WTC11 (cell line): ENCODE data around the gene KDM5B. TPM values are rescaled to one million over a fixed set of nuclear protein-coding genes. Genes with fewer than 3 reads are reported as not detected.

Experiments
- ATAC-seq: fragments of 200-7000 bp; cut with Tn5 transposase; 2 replicates; pipeline ENCODE4 v1.10.0; 2021; ENCODE audit warnings: mild to moderate bottlenecking, moderate library complexity
- CTCF ChIA-PET: fragments of 300-600 bp; sonication (Branson Sonifier 250); formaldehyde crosslinking; loops from one replicate; lab custom pipeline; 2021; ENCODE audit warnings: antibody characterized with exemption; lab: Charles Lee
- POLR2A ChIA-PET: fragments of 350-600 bp; sonication (Branson Sonifier 250); formaldehyde crosslinking; loops from one replicate; lab custom pipeline; 2021; ENCODE audit warnings: antibody characterized with exemption; lab: Charles Lee
- DNase-seq: peaks from one replicate; pipeline ENCODE4 v3.0.0; 2021; ENCODE audit warnings: low spot score
- H3K27ac Mint-ChIP-seq: 2 replicates; pipeline ENCODE4 v1.8.0; 2021; ENCODE audit warnings: mixed read lengths
- H3K27me3 Mint-ChIP-seq: 2 replicates; pipeline ENCODE4 v1.8.0; 2021; ENCODE audit warnings: low read depth, mild to moderate bottlenecking, moderate library complexity, mixed read lengths
- H3K36me3 Mint-ChIP-seq: 2 replicates; pipeline ENCODE4 v1.8.0; 2021; ENCODE audit warnings: mixed read lengths
- H3K4me1 Mint-ChIP-seq: 2 replicates; pipeline ENCODE4 v1.8.0; 2022; ENCODE audit warnings: mixed read lengths
- H3K4me3 Mint-ChIP-seq: 2 replicates; pipeline ENCODE4 v1.8.0; 2021; ENCODE audit warnings: mild to moderate bottlenecking, moderate library complexity, mixed read lengths
- H3K9me3 Mint-ChIP-seq: 2 replicates; pipeline ENCODE4 v1.8.0; 2021; ENCODE audit warnings: mixed read lengths
- ATF3 ChIP-seq: sonication (generic); formaldehyde crosslinking; conservative IDR thresholded peaks from 2 replicates; pipeline ENCODE4 v1.8.1; 2022; ENCODE audit warnings: mild to moderate bottlenecking, missing genetic modification reagents
- ATF6 ChIP-seq: sonication (generic); formaldehyde crosslinking; IDR thresholded peaks from 2 replicates; pipeline ENCODE4 v1.8.1; 2023; ENCODE audit warnings: mild to moderate bottlenecking, missing genetic modification reagents
- ESRRA ChIP-seq: sonication (generic); formaldehyde crosslinking; IDR thresholded peaks from 2 replicates; pipeline ENCODE4 v1.8.1; 2022; ENCODE audit warnings: mild to moderate bottlenecking, missing genetic modification reagents, borderline replicate concordance
- NFYB ChIP-seq: sonication (generic); formaldehyde crosslinking; conservative IDR thresholded peaks from 2 replicates; pipeline ENCODE4 v1.8.0; 2022; ENCODE audit warnings: low read depth, missing genetic modification reagents
- SOX15 ChIP-seq: fragments of 250-450 bp; sonication (Bioruptor Pico); IDR thresholded peaks from 2 replicates; pipeline ENCODE4 v1.9.0; 2021; ENCODE audit warnings: mild to moderate bottlenecking
- ZBTB21 ChIP-seq: sonication (generic); formaldehyde crosslinking; IDR thresholded peaks from 2 replicates; pipeline ENCODE4 v1.8.1; 2023; ENCODE audit warnings: mild to moderate bottlenecking, missing genetic modification reagents, borderline replicate concordance
- ZNF671 ChIP-seq: fragments of 250-450 bp; sonication (Bioruptor Pico); IDR thresholded peaks from 2 replicates; pipeline ENCODE4 v1.8.0; 2021; ENCODE audit warnings: mild to moderate bottlenecking
- total RNA-seq: library from RNA; stranded (reverse); gene quantifications from 3 replicates; pipeline ENCODE4 v1.2.3, GENCODE V29; 2021
- TF ChIP-seq, protein P1 (sequence below): sonication (generic); formaldehyde crosslinking; IDR thresholded peaks from 2 replicates; pipeline ENCODE4 v1.8.0; 2023; ENCODE audit warnings: missing genetic modification reagents, mild to moderate bottlenecking, borderline replicate concordance
- TF ChIP-seq, protein P2 (sequence below): sonication (generic); formaldehyde crosslinking; IDR thresholded peaks from 2 replicates; pipeline ENCODE4 v1.8.0; 2022; ENCODE audit warnings: mild to moderate bottlenecking, missing genetic modification reagents
- TF ChIP-seq, protein P3 (sequence below): fragments of 200-600 bp; IDR thresholded peaks from 2 replicates; pipeline ENCODE4 v1.8.0; 2022; ENCODE audit warnings: antibody characterized with exemption

KDM5B gene
- total RNA-seq, 1 experiment from 2014 or later, result 222 TPM

DNA sequence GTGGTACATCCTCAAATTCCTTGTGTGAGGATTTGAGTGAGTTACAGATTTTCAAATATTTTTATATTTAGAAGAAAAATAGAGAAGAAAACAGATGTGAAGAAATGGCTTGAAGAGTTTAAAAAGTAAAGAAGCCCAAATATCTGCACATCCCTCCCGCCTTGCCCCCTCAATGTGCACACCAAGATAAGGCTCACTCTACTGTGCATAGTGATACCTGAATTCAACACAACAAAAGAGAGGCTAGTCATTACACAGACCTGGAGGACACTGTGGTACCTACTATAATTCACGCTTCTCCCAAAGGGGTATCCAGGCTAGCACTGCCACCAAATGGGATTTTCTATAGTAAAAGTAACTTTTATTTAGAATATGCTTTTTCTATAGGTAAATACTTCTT is 53.9 kb downstream of the KDM5B start (continued):
- no peak for TF ChIP-seq ATF6 (CRISPR knock-in tag)
- TF ChIP-seq, protein P1, sequence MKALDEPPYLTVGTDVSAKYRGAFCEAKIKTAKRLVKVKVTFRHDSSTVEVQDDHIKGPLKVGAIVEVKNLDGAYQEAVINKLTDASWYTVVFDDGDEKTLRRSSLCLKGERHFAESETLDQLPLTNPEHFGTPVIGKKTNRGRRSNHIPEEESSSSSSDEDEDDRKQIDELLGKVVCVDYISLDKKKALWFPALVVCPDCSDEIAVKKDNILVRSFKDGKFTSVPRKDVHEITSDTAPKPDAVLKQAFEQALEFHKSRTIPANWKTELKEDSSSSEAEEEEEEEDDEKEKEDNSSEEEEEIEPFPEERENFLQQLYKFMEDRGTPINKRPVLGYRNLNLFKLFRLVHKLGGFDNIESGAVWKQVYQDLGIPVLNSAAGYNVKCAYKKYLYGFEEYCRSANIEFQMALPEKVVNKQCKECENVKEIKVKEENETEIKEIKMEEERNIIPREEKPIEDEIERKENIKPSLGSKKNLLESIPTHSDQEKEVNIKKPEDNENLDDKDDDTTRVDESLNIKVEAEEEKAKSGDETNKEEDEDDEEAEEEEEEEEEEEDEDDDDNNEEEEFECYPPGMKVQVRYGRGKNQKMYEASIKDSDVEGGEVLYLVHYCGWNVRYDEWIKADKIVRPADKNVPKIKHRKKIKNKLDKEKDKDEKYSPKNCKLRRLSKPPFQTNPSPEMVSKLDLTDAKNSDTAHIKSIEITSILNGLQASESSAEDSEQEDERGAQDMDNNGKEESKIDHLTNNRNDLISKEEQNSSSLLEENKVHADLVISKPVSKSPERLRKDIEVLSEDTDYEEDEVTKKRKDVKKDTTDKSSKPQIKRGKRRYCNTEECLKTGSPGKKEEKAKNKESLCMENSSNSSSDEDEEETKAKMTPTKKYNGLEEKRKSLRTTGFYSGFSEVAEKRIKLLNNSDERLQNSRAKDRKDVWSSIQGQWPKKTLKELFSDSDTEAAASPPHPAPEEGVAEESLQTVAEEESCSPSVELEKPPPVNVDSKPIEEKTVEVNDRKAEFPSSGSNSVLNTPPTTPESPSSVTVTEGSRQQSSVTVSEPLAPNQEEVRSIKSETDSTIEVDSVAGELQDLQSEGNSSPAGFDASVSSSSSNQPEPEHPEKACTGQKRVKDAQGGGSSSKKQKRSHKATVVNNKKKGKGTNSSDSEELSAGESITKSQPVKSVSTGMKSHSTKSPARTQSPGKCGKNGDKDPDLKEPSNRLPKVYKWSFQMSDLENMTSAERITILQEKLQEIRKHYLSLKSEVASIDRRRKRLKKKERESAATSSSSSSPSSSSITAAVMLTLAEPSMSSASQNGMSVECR (CRISPR knock-in tag), result no peak
- no peak for TF ChIP-seq ZNF671 (CRISPR knock-in tag)

GRCh38 chr1:202752774-202753173 is 55.4 kb downstream of the KDM5B start:
- ATAC-seq, result no peak
- no peaks in the 10 kb centered on the region for H3K27me3 Mint-ChIP-seq
- H3K36me3 Mint-ChIP-seq, result peaks cover 94% of the 10 kb centered on the region
- H3K4me3 Mint-ChIP-seq, result no peak overlapping the region
- ChIA-PET CTCF (no interaction called here), POLR2A (no interaction called here)
- H3K4me1 Mint-ChIP-seq, result no peaks in the 10 kb centered on the region
- TF ChIP-seq, protein P1 (CRISPR knock-in tag), result no peak
- TF ChIP-seq, protein P2, sequence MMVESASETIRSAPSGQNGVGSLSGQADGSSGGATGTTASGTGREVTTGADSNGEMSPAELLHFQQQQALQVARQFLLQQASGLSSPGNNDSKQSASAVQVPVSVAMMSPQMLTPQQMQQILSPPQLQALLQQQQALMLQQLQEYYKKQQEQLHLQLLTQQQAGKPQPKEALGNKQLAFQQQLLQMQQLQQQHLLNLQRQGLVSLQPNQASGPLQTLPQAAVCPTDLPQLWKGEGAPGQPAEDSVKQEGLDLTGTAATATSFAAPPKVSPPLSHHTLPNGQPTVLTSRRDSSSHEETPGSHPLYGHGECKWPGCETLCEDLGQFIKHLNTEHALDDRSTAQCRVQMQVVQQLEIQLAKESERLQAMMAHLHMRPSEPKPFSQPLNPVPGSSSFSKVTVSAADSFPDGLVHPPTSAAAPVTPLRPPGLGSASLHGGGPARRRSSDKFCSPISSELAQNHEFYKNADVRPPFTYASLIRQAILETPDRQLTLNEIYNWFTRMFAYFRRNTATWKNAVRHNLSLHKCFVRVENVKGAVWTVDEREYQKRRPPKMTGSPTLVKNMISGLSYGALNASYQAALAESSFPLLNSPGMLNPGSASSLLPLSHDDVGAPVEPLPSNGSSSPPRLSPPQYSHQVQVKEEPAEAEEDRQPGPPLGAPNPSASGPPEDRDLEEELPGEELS (CRISPR knock-in tag), result no peak
- TF ChIP-seq ESRRA (CRISPR knock-in tag) (no peak), ATF3 (CRISPR knock-in tag) (no peak), SOX15 (CRISPR knock-in tag) (no peak), NFYB (no peak), ZBTB21 (CRISPR knock-in tag) (no peak)
- TF ChIP-seq, protein P3, sequence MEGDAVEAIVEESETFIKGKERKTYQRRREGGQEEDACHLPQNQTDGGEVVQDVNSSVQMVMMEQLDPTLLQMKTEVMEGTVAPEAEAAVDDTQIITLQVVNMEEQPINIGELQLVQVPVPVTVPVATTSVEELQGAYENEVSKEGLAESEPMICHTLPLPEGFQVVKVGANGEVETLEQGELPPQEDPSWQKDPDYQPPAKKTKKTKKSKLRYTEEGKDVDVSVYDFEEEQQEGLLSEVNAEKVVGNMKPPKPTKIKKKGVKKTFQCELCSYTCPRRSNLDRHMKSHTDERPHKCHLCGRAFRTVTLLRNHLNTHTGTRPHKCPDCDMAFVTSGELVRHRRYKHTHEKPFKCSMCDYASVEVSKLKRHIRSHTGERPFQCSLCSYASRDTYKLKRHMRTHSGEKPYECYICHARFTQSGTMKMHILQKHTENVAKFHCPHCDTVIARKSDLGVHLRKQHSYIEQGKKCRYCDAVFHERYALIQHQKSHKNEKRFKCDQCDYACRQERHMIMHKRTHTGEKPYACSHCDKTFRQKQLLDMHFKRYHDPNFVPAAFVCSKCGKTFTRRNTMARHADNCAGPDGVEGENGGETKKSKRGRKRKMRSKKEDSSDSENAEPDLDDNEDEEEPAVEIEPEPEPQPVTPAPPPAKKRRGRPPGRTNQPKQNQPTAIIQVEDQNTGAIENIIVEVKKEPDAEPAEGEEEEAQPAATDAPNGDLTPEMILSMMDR, result no peak
- TF ChIP-seq, all 79 proteins: peak for 0
- Mint-ChIP-seq H3K27ac (no peak overlapping the region), H3K9me3 (no peaks in the 10 kb centered on the region)
- DNase-seq, result no peak
